H1 (cell line): ENCODE results near the gene PMM1. TPM values are rescaled to one million over a fixed set of nuclear protein-coding genes. Genes with fewer than 3 reads are reported as not detected.

ENCODE experiments used
- BACH1 ChIP-seq: IDR thresholded peaks from 2 replicates; pipeline ENCODE4 v1.6.1; 2012; ENCODE audit warnings: low read length, improper control_type of control experiment
- E2F6 ChIP-seq: IDR thresholded peaks from 2 replicates; pipeline ENCODE4 v1.6.1; 2012; ENCODE audit warnings: inconsistent platforms
- FOSL1 ChIP-seq: IDR thresholded peaks from 2 replicates; pipeline ENCODE4 v1.6.1; 2011; ENCODE audit warnings: mild to moderate bottlenecking, low read depth, low read length, moderate library complexity; ENCODE audit not compliant: insufficient read depth
- JUND ChIP-seq: IDR thresholded peaks from 2 replicates; pipeline ENCODE4 v1.6.1; 2011; ENCODE audit warnings: mild to moderate bottlenecking, improper control_type of control experiment, low read length
- PHF8 ChIP-seq: fragments of 200-600 bp; sonication (generic); conservative IDR thresholded peaks from 2 replicates; pipeline ENCODE4 v1.7.1; 2012; ENCODE audit warnings: low read depth, mild to moderate bottlenecking, inconsistent platforms, low read length, moderate library complexity
- polyA plus RNA-seq, 7 experiments: library from polyadenylated mRNA; depleted of rRNA in 3 of 7; stranded (reverse) in 5 of 7; unstranded in 2 of 7; fragments of >200 nt in 5 of 7; fragments of 200-250 nt in 2 of 7; gene quantifications; 1 replicate in 5 of 7; 2 replicates in 1 of 7; 4 replicates in 1 of 7; pipeline versions ENCODE4 v1.2.1 to v1.2.3, GENCODE V29; 2011 to 2013; ENCODE audit warnings: missing spikeins in 2 of 7, mixed read lengths in 2 of 7
- total RNA-seq: library from RNA; stranded (reverse); fragmentation: NEBNext Ultra II Directional; extraction: Animal tissue kit (Norgen Biotek cat#: 25700); gene quantifications from 2 replicates; pipeline ENCODE4 v1.2.1, GENCODE V29; 2021

Gene PMM1
- total and polyA plus RNA-seq, 2 of the 8 experiments (the other 6 are each of a cell fraction or from before 2014, with no cell fraction given) = 11.3 to 20.0 TPM

GRCh38 chr22:41587347-41587723, 2.3 kb downstream of the PMM1 start (continued):
- TF ChIP-seq PHF8 (no peak), FOSL1 (no peak), JUND (no peak), BACH1 (no peak), E2F6 (no peak)
